ENCODE results near the gene SPTBN1.

The SPTBN1 gene

DNA sequence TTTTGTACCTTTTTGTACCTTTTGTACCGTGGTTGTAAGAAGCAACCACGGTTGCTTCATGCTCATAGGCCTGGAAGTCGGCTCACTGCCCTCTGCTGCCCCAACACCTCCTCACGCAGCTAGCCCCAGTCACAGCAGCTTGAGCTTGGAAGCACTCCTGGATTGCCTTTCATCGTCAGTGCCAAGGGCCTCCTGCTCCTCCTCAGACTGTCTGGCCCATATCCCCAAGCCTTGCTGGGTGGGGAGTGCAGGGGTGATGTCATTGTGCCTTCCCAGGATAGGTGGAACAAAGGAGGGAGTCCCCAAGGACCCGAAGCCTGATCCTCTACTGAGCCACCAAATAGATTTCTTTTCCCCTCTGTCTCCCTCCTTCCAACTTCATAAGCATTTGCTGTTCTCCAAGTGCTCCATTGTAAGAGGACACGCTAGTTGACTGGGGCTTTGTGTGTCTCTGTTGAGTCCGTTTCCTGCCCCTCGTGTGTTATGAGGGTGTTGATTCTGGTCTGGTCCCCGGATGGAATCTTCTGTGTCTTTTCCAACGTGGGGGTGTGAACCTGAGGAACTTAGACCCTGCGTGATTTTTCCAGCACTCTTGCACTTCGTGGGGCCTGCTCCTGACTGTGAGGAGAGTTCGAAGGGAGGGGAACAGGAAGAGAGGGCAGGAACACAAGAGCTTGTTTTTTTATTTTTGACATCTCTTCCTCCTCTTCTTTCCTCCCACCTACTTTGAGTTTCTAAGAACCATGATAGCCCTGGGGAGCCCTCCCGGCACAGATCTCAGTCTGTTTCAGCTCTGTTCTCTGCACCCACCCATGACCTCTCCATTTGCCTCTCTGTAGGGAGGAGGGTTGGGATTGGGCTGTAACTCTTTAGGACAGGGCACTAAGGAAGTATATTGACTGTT, 140.1 kb downstream of the SPTBN1 start:
- no peak for DNase-seq

DNA sequence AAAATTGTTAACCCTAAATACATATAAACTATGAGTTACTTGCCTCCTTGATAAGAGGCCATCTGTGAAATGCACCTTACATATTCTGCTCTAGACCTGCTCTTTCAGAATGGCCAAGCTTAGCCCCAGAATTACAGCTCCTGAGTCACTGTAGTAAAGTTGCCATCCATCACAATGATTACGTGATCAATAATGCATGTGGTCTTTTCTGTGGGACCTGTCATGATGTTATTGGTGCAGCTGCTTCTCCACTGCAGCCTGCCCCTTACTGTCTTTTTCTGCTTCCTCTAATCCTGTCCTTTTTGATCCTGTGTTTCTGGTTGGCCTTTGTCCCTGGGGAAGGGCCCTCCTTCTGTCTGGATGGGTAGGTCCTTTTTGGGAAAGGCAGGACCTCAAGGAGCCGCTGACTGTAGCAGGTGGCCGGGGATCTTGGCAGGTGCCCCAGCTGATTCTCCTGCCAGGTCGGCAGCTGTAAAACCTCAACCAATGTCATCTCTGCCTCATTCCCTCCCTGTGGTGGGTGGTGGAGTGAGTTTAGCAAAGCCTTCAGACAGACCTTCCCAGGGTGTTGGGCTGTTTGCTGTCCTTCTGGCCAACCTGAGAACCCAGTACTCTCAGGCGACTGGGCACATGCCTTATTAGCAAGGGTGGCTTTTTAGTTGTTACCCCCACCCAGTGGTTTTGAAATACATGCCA, 141.2 kb downstream of the SPTBN1 start:
- DNase-seq = peak; percentile 32

DNA sequence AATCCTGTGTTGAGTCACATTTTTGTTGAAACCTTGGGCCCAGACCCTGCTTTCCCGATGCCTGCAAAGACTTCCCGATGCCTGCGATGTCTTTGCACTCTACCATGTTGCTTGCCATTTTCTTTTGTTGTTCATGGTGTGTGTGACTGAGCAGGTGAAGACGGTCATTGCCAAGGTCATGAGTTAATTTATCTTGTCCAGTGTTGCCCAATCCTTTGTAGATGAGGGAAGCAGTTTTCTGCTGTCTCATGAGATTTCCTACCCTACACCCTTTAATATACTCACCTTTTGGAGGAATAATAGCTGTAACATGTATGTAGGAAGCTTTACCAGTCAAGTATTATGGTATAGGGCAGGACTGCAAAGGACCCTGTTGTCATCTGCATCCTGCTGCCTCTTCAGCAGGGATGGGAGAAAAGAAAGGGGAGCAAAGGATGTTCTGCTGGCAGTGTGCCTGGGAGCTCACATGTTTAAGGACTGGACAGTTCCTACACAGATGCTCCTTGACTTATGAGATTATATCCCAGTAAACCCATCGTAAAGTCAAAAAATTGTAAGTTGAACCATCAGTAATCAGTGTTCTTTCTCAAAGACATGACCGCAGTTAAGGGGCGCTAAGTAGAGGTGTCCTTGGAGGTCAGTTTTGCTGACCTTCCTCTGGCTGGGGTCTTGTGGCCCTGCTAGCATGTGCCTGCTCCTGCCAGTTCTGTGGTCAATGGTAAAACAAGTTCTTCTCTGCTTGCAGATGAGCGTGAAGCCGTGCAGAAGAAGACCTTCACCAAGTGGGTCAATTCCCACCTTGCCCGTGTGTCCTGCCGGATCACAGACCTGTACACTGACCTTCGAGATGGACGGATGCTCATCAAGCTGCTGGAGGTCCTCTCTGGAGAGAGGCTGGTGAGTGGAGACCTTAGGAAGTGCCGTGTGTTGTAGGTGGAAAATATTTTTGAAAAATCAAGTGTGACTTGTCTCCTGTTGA, 142.5 kb downstream of the SPTBN1 start:
- DNase-seq = no peak

DNA sequence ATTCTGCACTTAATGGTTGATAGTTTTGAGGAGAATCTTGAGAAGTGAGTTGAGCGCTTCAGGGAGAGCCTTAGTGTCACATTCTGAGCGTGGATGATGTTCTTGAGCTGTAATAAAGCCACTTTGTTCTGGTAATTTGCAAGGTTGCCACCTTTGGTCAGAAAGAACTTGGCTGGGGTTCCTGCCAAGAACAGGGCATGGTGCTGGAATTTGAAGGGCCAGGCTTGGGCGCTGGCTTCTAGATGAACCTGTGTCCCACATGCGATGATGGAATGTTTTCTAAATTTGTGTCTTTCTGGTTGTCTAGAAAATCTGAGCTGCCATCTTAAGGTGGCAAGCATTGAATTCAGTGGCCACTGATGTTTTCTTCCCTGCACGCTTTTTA, 143.2 kb downstream of the SPTBN1 start:
- DNase-seq = no peak

DNA sequence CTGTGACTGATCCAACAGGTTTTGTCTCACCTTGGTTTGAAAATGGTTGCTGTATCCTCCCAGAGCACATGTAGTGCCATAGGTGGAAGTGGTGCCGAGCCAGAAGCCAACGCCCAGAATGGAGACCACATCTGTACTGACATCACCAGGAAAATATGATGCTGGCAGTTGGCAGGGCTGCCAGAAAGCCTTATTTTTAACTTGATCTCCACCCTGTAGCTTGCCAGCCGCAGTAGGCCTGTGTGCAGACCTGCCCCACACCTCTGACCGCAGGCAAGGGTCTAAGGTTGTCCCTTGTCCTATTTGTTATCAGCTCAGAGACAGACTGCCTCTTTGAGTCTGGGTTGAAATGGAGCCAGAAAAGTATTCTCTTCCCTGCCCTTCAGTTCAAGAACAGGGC, 143.8 kb downstream of the SPTBN1 start:
- DNase-seq = no peak

DNA sequence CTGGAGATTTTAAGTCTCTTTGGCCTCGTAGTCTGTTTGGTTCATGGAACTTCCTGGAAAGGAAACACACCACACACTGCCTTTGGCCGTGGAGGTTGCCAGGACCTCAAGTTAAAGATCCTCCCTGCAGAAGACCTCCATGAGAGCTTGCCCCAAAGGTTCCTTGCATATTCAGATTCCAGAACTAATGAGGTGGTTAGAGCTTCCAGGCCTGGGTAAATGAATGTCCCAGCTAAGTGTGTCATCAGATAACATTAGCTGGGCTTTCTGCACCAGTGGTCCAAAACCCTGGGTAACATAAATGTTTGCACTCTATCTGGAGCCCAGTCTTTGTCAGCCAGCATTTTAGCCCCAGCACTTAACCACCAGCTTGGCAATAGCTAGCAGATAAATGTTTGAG, 145.2 kb downstream of the SPTBN1 start:
- DNase-seq = no peak

DNA sequence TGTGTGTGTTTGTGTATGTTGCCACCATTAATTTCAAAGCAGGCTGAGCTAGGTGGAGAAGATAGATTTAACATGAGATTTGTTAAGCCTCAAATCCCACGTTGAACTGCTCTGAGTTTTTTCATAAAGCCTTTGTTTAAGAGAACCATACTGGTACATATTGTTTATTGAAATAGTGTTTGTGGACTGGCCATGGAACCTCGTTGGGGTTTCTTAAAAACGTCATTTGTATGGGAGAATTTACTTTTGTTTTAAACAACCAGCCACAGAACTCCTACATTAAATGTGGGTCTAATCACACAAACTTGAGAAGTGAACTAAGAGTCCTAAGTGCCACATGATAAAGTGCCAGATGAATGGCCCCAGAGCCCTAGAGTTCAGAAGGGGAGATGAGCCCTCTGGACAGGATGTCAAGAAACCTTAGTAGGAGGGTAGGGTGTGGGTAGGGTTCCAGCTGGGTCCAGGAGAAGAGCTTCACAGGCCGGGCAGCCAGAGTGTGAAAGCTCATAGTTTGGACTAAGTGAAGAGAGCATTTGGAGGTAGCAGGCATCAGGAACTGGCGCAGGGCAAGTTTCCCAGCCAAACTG, 146.7 kb downstream of the SPTBN1 start:
- no peak for DNase-seq

DNA sequence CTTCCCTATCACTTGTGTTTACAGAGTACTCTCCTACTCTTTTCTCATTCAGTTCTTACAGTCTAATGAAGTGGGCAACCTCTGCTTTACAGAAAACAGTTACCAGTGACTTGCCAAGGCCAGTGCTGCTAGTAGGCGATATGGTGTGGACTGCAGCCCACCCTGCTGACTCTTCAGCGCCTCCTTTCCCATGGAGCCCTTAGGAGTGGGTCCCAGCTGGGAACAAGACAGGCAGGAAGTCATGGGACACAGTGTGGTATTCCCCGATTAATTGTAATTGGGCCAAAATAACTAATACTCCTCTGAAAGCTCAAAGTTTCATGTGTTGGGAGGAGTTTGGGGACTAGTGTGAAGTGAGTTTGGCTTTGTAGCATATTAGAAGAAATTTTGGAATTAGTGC, 147.2 kb downstream of the SPTBN1 start:
- no peak for DNase-seq

DNA sequence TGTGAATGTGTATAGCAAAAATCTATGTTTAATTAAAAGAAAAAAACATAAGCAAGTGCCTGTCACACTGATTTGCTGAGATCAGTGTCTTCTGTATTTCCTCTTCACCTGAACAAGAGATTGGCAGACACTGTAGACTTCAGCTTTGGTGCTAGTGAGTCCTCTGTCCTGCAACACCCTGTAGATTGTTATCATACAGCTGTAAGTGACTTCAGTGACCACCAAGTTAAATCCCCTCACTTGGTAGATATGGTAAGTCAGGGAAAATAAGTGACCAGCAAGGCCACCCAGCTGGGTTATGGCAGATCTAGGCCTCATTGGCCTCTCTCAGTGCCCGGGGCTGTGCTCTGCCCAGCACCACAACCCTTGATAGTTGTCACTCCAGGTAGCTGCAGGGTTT, 147.7 kb downstream of the SPTBN1 start:
- no peak for DNase-seq

DNA sequence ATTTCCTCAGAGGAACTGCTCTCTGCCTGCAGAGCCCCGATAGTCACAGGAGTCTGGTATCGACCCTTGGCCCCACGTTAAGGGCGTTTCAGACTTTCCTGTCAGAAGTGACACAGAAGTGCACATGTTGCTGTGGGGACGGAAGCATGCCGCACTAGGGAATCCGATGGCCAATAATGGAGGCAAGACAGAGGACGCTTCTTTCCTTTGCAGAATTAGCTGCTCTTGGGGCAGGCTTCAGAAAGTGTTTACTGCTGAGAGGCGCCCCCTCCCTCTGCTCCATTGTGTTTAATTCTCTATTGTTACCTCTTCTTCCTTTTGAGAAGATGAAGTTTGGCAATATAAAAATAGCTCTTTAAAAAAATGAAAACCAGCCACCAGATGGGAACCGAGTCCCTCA, 148.7 kb downstream of the SPTBN1 start:
- peak; percentile 36 for DNase-seq

DNA sequence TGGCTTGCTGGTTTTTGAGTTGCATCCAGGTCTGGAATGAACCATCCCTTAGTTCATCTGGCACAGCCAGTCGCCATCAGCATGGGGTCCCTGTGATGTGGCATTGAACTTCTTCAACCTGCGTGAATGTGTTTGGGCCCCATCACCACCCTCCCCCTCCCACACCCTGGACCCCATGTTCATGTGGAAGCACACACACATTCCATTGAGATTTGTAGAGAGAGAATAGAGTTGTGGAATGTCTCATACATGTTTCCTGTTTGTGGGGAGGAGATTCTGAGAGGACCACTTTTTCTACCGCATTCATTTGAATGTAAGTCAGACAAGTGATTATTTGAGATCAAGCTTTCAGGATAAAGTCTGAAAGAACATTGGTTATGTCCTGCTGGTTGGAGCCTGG, 149.7 kb downstream of the SPTBN1 start:
- no peak for DNase-seq

DNA sequence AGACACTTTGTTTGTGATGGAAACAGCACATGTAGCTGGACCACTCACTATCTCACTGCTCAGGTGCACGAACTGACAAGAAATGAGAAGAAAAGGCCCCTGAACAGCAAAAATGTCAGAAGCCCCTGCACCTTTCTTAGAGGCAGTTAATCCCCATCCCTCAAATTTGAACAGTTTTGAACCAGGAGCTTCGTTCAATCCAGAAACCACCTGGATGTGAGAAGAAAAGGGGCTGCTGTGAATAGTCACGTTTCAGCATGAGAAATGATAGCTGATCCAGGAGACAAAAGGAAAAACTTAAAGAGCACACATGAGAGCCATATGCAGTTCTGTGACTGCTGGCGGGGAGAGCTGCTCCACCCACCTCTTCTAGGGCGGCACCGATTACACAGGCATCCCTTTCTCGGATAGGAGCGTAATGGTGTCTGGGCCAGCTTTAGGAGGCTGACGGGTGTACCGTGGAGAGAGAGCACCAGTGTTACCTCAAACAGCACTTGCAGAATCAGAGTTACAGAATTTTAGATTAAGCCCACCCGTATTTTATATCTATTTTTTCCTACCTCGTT, 150.3 kb downstream of the SPTBN1 start:
- peak; percentile 61 for DNase-seq

DNA sequence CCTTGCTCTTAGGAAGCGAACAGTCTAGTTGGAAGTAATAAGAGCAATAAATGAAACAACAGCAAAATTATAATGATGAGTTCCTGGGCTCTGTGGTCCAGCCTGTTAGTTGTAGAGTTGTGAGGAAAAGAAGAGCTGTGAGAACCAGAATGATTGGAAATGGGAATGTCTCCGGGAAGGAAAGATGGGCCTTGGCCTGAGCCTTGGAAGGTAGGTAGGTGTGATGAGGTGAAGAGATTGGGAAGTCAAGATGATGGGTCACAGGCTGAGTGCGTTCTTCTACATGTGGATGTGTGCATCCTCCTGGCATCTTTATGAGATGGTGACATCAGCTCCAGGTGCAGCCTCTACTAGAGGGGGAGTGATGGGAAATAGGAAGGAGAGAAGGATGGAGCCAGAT, 152.1 kb downstream of the SPTBN1 start:
- no peak for DNase-seq

DNA sequence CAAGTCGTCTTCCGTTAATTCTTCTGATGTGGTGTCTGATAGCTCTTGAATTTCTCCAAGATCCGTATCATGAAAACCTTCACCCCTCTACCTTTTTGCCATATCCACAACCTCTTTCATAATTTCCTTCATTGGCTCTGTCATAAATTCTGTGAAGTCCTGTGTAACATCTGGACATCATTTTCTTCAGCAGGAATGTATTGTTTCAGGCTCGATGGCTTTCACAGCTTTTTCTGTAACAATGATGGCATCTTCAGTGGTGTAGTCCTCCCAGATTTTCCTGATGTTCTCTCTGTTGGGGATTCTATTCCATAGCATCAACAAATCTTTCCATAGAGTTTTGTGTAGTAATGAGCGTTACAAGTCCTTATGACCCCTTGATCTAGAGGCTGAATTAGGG, 153.1 kb downstream of the SPTBN1 start:
- DNase-seq = no peak

DNA sequence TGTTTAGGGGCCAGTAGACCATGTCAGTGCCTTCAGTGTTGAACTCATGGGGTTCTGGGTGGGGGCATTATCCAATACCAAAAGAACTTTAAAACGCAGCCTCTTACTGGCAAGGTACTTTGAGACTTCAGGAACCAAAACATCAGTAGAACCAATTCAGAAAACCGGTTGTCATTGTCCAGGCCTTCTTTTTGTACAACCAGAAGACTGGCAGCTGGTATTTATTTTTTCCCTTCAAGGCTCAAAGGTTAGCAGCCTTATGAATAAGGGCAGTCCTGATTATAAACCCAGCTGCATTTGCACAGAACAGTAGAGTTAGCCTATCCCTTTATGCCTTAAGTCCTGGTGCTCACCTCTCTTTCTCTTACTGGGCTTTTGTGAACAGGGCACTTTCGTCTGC, 153.5 kb downstream of the SPTBN1 start:
- no peak for DNase-seq

DNA sequence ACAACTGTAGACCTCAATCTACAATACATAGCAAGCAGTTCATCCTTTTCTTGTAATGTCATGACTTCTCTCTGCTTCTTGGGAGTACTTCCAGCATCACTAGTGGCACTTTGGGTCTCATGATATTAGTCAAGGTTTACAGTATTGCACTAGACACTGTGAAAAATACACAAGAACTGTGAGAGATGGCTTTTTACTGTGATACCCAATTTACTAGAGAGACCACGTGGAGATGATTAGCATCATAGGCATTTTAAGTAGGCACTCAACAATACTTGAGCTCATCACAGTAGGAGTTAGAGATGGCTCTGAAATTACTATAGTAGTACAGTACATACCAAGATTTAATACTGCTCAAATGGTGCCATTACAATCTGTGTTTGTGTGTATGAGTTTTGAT, 154.6 kb downstream of the SPTBN1 start:
- DNase-seq = no peak

DNA sequence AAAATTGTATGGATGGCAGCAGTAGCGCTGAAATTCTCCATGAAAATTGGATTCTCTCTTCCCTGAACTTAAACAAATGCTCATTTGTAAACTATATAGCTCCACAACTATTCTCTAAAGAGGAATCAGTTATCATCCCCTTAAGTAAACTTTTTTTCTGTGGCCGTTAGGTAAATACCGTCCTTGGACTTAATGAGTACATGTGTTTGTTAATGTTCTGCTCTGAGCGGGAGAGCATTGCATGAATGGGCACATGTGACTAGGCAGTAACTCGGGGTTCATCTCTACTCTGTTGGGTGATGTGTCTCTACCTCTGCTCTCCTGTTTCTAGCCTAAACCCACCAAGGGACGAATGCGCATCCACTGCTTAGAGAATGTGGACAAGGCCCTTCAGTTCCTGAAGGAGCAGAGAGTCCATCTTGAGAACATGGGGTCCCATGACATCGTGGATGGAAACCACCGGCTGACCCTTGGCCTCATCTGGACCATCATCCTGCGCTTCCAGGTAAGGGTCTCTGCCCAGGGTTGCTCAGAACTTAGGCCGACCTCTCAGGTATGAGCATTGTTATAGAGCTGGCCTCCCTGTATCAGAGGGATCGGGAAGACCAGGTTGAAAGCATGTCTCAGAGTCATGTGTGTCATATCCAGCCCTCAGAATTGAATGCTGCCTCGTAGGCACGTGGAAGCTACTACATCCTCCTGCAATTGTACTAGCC, 155.9 kb downstream of the SPTBN1 start:
- DNase-seq = no peak

DNA sequence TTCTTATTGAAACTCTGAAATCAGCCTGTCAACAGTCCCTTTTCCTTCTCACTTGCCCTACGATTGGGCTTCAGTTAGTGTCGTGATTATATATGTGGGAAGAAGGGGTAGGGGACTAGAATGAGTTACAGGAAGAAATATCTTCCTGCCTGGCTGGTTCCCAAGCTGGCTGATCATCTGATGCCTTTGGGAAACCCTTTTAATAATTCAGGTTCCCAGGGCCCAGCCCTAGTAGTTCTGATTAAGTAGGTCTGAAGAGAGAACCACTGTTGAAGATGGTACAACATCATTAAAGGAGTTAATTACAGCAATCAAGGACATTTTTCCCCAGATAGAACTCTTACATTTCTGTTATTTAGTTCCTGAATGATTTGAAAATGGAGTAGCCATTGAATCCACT, 157.3 kb downstream of the SPTBN1 start:
- DNase-seq = no peak

DNA sequence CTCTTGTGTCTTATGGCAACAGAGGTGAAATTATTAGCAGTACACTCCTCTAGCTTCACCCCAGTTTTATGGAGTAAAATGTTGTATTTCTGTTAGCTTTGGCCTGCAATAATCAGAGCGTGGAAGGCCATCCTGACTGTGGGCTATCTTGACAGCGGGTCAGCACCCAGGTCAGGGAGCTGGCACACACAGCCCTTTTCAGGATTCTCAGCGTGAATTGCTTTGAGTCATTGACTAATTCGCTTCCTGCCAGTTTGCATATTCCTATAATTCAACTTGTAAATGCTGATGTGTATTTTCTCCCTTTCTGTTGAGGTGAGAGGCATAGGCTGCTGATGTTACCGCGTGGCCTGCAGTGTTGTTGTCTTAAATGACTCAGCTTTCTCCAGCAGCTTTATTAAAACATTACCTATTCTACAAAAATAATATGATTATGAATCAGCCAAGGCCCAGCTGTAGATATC, 157.7 kb downstream of the SPTBN1 start:
- DNase-seq = no peak

DNA sequence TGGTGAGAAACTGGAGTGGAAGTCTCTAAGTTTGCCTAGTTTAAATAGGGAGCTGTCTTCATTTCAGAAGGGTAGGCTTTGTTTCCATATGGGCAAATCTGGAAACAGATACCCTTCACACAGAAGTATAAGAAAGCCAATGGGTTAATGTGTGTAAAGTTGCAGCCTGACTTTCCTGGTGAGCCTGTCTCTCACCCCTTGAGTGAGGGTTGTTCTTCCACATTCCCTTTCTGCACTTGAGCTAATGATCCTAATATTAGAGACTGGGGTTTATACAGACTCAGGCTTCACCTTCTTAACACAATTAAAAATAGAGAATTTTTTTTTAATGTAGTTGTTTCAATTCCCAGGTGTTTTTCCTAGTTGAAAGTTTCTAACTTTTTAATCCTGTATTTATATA, 158.7 kb downstream of the SPTBN1 start:
- DNase-seq = no peak

DNA sequence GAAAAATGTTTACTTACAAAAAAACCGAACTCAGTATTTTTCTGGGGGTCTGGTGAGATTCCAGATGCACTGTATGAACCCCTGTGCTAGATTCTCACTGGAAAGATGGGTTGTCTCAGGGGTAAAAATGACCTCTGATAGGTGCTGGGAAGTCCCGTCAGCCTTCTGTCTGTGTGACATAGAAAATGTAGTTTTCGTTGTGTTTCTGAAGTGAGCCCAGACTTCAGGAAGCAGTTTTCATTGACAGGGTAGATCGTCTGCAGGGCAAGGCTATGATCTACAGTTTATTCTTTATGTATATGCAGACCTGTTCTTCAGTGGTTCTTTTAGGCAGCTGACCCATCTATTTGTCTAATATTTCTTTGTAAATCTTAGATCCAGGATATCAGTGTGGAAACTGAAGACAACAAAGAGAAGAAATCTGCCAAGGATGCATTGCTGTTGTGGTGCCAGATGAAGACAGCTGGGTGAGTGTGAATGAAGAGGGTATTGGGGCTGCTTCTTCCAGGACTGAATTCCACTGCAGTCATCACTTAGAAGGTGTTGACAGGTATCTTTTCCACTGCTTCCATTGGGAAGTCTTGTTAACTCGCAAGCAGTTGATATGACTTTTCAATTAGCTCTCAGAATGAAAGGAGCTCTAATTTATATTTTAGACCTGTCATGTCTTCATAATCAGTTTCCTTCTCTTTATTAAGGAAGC, 159.9 kb downstream of the SPTBN1 start:
- no peak for DNase-seq

All from stimulated activated CD4-positive, alpha-beta T cell treated with anti-CD3 and anti-CD28 coated beads, Interleukin-4, amount 100 ng/mL, for 24 hours (primary cell).